Transverse colon (tissue), 4 donors: ENCODE data around the gene EXD3.

Experiments
- CTCF ChIP-seq, 5 experiments: fragments of 200-600 bp in 3 of 5; fragments of 450-650 bp in 2 of 5; sonication (generic) in 3 of 5; IDR thresholded peaks; 1 replicate in 2 of 5; 2 replicates in 3 of 5; pipeline ENCODE4 v1.5.1; 2016 to 2017; ENCODE audit warnings: antibody characterized with exemption in 5 of 5, inconsistent platforms in 3 of 5, mild to moderate bottlenecking in 2 of 5, moderate library complexity in 1 of 5
- POLR2A ChIP-seq: fragments of 450-650 bp; IDR thresholded peaks from one replicate; pipeline ENCODE4 v1.6.1; 2016; ENCODE audit warnings: antibody characterized with exemption, mild to moderate bottlenecking, moderate library complexity
- POLR2AphosphoS5 ChIP-seq, 3 donors: sonication (generic); formaldehyde crosslinking; IDR thresholded peaks; one replicate each; pipeline ENCODE4 v1.6.1; 2016; ENCODE audit warnings: antibody characterized with exemption in 3 of 3

- TF ChIP-seq CTCF (IDR thresholded peaks at IDR 0.05) (no peak), POLR2AphosphoS5 (IDR thresholded peaks at IDR 0.05) (no peak), POLR2A (no peak)
Observed at GRCh38 chr9:137462986-137463930, 40.3 kb upstream of the EXD3 start.
